NCI-H510A treated with DMSO at 0.1 percent for 48 hours (cell line): ENCODE data around the gene MAMDC2.

Experiments used
- DNase-seq: peaks from one replicate; lab custom pipeline; 2025; lab: John Stamatoyannopoulos, UW

The MAMDC2 gene

GRCh38 chr9:70135176-70135575, 91.5 kb downstream of the MAMDC2 start:
- no peak for DNase-seq

GRCh38 chr9:70136632-70137031, 93.0 kb downstream of the MAMDC2 start:
- no peak for DNase-seq

- no peak for DNase-seq
These were observed 93.9 kb downstream of the MAMDC2 start for GRCh38 chr9:70137577-70137976.

GRCh38 chr9:70142101-70142500, 98.5 kb downstream of the MAMDC2 start:
- DNase-seq: no peak

GRCh38 chr9:70143394-70144130, 99.9 kb downstream of the MAMDC2 start:
- DNase-seq: no peak

GRCh38 chr9:70144131-70144503, 100.5 kb downstream of the MAMDC2 start:
- no peak for DNase-seq

GRCh38 chr9:70145981-70146380, 102.3 kb downstream of the MAMDC2 start:
- DNase-seq: no peak

GRCh38 chr9:70147196-70147595, 103.5 kb downstream of the MAMDC2 start:
- DNase-seq: no peak

- no peak for DNase-seq
These were observed 104.0 kb downstream of the MAMDC2 start for GRCh38 chr9:70147651-70148050.

GRCh38 chr9:70152350-70152749, 108.7 kb downstream of the MAMDC2 start:
- no peak for DNase-seq

- no peak for DNase-seq
These were observed 113.1 kb downstream of the MAMDC2 start for GRCh38 chr9:70156729-70157128.

- DNase-seq: no peak
These were observed 116.0 kb downstream of the MAMDC2 start for GRCh38 chr9:70159630-70160029.

- no peak for DNase-seq
These were observed 117.3 kb downstream of the MAMDC2 start for GRCh38 chr9:70160686-70161600.

GRCh38 chr9:70165006-70165602, 121.5 kb downstream of the MAMDC2 start:
- DNase-seq: no peak

GRCh38 chr9:70168521-70168920, 124.9 kb downstream of the MAMDC2 start:
- no peak for DNase-seq

GRCh38 chr9:70169222-70169621, 125.6 kb downstream of the MAMDC2 start:
- DNase-seq: no peak

- no peak for DNase-seq
These were observed 126.6 kb downstream of the MAMDC2 start for GRCh38 chr9:70170151-70170790.

- DNase-seq: no peak
These were observed 128.9 kb downstream of the MAMDC2 start for GRCh38 chr9:70172532-70172931.

GRCh38 chr9:70177121-70177520, 133.5 kb downstream of the MAMDC2 start:
- no peak for DNase-seq

GRCh38 chr9:70192707-70193106, 149.1 kb downstream of the MAMDC2 start:
- DNase-seq: no peak

- DNase-seq: no peak
These were observed 151.8 kb downstream of the MAMDC2 start for GRCh38 chr9:70195456-70195855.
